ENCODE data around the gene TMEM145.

The TMEM145 gene

GRCh38 chr19:42369433-42370067 lies 56.4 kb downstream of the TMEM145 start:
- TF ChIP-seq, protein P1, sequence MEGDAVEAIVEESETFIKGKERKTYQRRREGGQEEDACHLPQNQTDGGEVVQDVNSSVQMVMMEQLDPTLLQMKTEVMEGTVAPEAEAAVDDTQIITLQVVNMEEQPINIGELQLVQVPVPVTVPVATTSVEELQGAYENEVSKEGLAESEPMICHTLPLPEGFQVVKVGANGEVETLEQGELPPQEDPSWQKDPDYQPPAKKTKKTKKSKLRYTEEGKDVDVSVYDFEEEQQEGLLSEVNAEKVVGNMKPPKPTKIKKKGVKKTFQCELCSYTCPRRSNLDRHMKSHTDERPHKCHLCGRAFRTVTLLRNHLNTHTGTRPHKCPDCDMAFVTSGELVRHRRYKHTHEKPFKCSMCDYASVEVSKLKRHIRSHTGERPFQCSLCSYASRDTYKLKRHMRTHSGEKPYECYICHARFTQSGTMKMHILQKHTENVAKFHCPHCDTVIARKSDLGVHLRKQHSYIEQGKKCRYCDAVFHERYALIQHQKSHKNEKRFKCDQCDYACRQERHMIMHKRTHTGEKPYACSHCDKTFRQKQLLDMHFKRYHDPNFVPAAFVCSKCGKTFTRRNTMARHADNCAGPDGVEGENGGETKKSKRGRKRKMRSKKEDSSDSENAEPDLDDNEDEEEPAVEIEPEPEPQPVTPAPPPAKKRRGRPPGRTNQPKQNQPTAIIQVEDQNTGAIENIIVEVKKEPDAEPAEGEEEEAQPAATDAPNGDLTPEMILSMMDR (conservative IDR thresholded peaks at IDR 0.05; ENCODE audit: low read length), result no peak
- no peak for TF ChIP-seq EZH2phosphoT487 (IDR thresholded peaks at IDR 0.05; ENCODE audit: borderline replicate concordance)
- no peak overlapping the region for H3K4me2 ChIP-seq (ENCODE audit: low read depth, low read length, poor library complexity, severe bottlenecking)
- H3K79me2 ChIP-seq (ENCODE audit: insufficient read depth, low read length), result no peaks in the 10 kb centered on the region
- H3K9ac ChIP-seq (ENCODE audit: low read depth, low read length, poor library complexity, severe bottlenecking), result no peak overlapping the region
- H3K9me3 ChIP-seq (ENCODE audit: insufficient read depth, low read depth, low read length), result no peaks in the 10 kb centered on the region
- no peaks in the 10 kb centered on the region for H3K36me3 ChIP-seq (ENCODE audit: insufficient read depth, low read length)
- H2AFZ ChIP-seq (ENCODE audit: low read length), result no peak overlapping the region
- H3K9me2 ChIP-seq (replicated peaks; ENCODE audit: low read depth, low read length), result no peaks in the 10 kb centered on the region
- H3F3A ChIP-seq (ENCODE audit: low read depth), result no peaks in the 10 kb centered on the region
- no peaks in the 10 kb centered on the region for H3K27me3 ChIP-seq (ENCODE audit: insufficient read depth, low read length, poor library complexity, severe bottlenecking)
- H3K4me3 ChIP-seq (ENCODE audit: low read length, poor library complexity, severe bottlenecking), result no peak overlapping the region
- H3K4me1 ChIP-seq (ENCODE audit: insufficient read depth, low read length, poor library complexity, severe bottlenecking), result peaks cover 9% of the 10 kb centered on the region
- no peaks in the 10 kb centered on the region for H4K20me1 ChIP-seq (ENCODE audit: insufficient read depth, low read length, poor library complexity, severe bottlenecking)

DNA sequence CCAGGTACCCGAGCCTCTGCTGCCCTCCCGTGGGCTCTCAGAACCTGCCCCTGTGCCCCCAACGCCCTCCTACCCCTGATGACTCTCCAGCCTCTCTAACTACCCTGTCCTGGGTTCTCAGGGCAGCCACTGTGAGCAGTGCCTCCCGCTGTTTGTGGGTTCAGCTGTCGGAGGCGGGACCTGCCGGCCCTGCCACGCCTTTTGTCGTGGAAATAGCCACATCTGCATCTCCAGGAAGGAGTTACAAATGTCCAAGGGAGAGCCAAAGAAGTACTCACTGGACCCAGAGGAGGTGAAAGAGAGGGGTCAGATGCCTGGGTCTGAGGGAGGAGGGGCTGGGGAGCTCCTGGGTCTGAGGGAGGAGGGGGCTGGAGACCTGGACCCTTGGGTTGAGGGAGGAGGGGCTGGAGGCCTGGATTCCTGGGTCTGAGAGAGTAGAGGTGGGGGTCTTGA lies 57.0 kb downstream of the TMEM145 start:
- Histone ChIP-seq H3K9me2 (replicated peaks; ENCODE audit: low read depth, low read length) (no peaks in the 10 kb centered on the region), H3K4me1 (ENCODE audit: insufficient read depth, low read length, poor library complexity, severe bottlenecking) (peaks cover 4% of the 10 kb centered on the region), H4K20me1 (ENCODE audit: insufficient read depth, low read length, poor library complexity, severe bottlenecking) (no peaks in the 10 kb centered on the region), H3K9me3 (ENCODE audit: insufficient read depth, low read depth, low read length) (no peaks in the 10 kb centered on the region), H3K4me2 (ENCODE audit: low read depth, low read length, poor library complexity, severe bottlenecking) (no peak overlapping the region), H3F3A (ENCODE audit: low read depth) (no peaks in the 10 kb centered on the region), H2AFZ (ENCODE audit: low read length) (no peak overlapping the region), H3K27me3 (ENCODE audit: insufficient read depth, low read length, poor library complexity, severe bottlenecking) (no peaks in the 10 kb centered on the region), H3K79me2 (ENCODE audit: insufficient read depth, low read length) (no peaks in the 10 kb centered on the region), H3K4me3 (ENCODE audit: low read length, poor library complexity, severe bottlenecking) (no peak overlapping the region), H3K9ac (ENCODE audit: low read depth, low read length, poor library complexity, severe bottlenecking) (no peak overlapping the region), H3K36me3 (ENCODE audit: insufficient read depth, low read length) (no peaks in the 10 kb centered on the region)
- no peak for TF ChIP-seq EZH2phosphoT487 (IDR thresholded peaks at IDR 0.05; ENCODE audit: borderline replicate concordance)
- TF ChIP-seq, protein P1 (conservative IDR thresholded peaks at IDR 0.05; ENCODE audit: low read length), result no peak

GRCh38 chr19:42370626-42371175 lies 57.6 kb downstream of the TMEM145 start:
- no peaks in the 10 kb centered on the region for H3F3A ChIP-seq (ENCODE audit: low read depth)
- no peaks in the 10 kb centered on the region for H3K36me3 ChIP-seq (ENCODE audit: insufficient read depth, low read length)
- no peaks in the 10 kb centered on the region for H3K4me1 ChIP-seq (ENCODE audit: insufficient read depth, low read length, poor library complexity, severe bottlenecking)
- no peak overlapping the region for H3K4me3 ChIP-seq (ENCODE audit: low read length, poor library complexity, severe bottlenecking)
- no peaks in the 10 kb centered on the region for H3K9me3 ChIP-seq (ENCODE audit: insufficient read depth, low read depth, low read length)
- no peak overlapping the region for H3K9ac ChIP-seq (ENCODE audit: low read depth, low read length, poor library complexity, severe bottlenecking)
- TF ChIP-seq EZH2phosphoT487 (IDR thresholded peaks at IDR 0.05; ENCODE audit: borderline replicate concordance), result no peak
- TF ChIP-seq, protein P1 (conservative IDR thresholded peaks at IDR 0.05; ENCODE audit: low read length), result no peak
- no peak overlapping the region for H3K4me2 ChIP-seq (ENCODE audit: low read depth, low read length, poor library complexity, severe bottlenecking)
- H2AFZ ChIP-seq (ENCODE audit: low read length), result no peak overlapping the region
- no peaks in the 10 kb centered on the region for H3K27me3 ChIP-seq (ENCODE audit: insufficient read depth, low read length, poor library complexity, severe bottlenecking)
- no peaks in the 10 kb centered on the region for H3K79me2 ChIP-seq (ENCODE audit: insufficient read depth, low read length)
- H3K9me2 ChIP-seq (replicated peaks; ENCODE audit: low read depth, low read length), result no peaks in the 10 kb centered on the region
- no peaks in the 10 kb centered on the region for H4K20me1 ChIP-seq (ENCODE audit: insufficient read depth, low read length, poor library complexity, severe bottlenecking)

Measured in Loucy (cell line).